ENCODE measurements around the gene BAG2.

GRCh38 chr6:57182017-57182432 is 9.9 kb downstream of the BAG2 start:
- TF ChIP-seq CTCF (IDR thresholded peaks at IDR 0.05; ENCODE audit: insufficient read depth, low read depth, low read length) = no peak
- TF ChIP-seq EZH2 (IDR thresholded peaks at IDR 0.05; ENCODE audit: insufficient read depth, low read length) = no peak

Data from astrocyte (in vitro differentiated cells and primary cell).